Measurements from ENCODE around the gene UNC45A. TPM values are rescaled to one million over a fixed set of nuclear protein-coding genes. Genes with fewer than 3 reads are reported as not detected.

The UNC45A gene, protein sequence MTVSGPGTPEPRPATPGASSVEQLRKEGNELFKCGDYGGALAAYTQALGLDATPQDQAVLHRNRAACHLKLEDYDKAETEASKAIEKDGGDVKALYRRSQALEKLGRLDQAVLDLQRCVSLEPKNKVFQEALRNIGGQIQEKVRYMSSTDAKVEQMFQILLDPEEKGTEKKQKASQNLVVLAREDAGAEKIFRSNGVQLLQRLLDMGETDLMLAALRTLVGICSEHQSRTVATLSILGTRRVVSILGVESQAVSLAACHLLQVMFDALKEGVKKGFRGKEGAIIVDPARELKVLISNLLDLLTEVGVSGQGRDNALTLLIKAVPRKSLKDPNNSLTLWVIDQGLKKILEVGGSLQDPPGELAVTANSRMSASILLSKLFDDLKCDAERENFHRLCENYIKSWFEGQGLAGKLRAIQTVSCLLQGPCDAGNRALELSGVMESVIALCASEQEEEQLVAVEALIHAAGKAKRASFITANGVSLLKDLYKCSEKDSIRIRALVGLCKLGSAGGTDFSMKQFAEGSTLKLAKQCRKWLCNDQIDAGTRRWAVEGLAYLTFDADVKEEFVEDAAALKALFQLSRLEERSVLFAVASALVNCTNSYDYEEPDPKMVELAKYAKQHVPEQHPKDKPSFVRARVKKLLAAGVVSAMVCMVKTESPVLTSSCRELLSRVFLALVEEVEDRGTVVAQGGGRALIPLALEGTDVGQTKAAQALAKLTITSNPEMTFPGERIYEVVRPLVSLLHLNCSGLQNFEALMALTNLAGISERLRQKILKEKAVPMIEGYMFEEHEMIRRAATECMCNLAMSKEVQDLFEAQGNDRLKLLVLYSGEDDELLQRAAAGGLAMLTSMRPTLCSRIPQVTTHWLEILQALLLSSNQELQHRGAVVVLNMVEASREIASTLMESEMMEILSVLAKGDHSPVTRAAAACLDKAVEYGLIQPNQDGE
- 96.9 and 159 TPM in 2 replicates for total RNA-seq (ENCODE audit: low replicate concordance)

DNA sequence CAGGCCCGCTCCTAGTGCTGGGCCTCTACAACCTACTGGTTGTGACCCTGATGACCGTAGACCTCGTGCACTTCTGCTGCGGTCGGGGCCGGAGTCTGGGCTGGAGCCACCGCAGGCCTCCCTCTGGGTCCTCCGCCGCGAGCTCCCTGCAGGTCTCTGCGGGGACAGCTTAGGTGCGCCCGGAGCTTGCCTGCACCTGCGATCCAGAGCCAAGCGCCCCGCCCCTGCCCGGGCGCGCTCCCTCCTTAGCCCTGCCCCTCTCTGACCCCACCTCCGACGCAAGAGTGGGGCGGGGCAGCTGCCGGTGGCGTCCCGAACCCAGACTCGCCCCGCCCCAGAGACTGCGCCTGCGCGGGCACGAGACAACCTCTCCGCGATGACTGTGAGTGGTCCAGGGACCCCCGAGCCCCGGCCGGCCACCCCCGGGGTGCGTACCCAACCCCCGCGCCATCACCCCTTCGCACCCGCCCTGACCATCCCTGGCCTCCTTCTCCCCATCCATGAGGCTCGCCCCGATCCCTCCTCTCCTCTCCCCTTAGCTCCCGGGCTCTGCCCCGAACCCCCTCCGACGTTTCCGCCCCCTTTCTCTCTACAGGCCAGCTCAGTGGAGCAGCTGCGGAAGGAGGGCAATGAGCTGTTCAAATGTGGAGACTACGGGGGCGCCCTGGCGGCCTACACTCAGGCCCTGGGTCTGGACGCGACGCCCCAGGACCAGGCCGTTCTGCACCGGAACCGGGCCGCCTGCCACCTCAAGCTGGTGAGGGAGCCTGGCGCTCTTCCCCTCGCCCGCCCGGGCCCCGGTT, at the start of gene UNC45A:
TSS of gene UNC45A (plus strand) at position 337 of the 803 bp plus-strand sequence. CDS start at position 377, 40 bp downstream.

DNA sequence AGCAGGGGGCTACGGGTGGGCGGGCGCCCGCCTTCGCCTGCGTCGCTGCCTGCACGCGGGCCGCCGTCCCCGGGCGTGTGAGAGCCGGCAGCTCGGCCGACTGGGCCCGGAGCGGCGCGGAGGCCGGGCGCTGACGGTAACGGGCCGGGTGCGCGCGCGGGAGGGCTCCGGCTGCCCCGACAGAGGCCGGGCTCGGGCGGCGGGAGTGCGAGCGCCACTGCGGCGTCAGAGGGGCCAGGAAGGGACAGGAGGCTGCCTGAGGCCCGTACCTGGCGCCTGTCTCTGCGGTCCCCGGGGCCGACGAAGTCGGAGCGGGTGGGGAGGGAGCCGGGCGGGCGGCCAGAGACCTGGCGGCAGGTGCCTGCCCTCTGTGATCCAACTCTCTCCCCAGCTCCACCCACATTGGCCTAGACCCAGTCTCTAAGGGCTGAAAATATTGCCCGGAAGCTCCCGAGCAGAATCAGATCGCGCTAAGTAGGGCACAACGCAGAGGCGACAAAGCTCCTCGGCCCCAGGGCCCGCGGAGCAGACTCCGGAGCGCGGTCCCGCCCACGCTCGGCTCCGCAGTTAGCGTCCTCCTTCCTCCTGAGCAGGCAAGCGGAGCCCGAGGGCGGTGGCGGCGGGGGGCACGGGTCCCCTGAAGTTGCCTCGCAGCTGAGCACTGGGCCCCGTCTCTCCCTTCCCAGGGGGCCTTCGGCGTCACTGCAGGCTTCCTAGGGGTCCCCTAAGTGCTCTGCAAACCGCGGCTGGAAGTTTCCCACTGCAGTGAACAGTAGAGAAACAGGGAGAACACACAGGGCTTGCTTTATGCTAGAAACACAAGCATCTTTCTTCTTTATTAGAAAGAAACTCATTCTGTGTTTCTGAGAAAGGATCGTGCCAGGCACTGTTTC, 32.0 kb upstream of the UNC45A start, which contains the start of gene MAN2A2:
TSS of gene MAN2A2 (plus strand) at position 463 of the 893 bp plus-strand sequence. CDS start 906 bp downstream, outside the sequence.

DNA sequence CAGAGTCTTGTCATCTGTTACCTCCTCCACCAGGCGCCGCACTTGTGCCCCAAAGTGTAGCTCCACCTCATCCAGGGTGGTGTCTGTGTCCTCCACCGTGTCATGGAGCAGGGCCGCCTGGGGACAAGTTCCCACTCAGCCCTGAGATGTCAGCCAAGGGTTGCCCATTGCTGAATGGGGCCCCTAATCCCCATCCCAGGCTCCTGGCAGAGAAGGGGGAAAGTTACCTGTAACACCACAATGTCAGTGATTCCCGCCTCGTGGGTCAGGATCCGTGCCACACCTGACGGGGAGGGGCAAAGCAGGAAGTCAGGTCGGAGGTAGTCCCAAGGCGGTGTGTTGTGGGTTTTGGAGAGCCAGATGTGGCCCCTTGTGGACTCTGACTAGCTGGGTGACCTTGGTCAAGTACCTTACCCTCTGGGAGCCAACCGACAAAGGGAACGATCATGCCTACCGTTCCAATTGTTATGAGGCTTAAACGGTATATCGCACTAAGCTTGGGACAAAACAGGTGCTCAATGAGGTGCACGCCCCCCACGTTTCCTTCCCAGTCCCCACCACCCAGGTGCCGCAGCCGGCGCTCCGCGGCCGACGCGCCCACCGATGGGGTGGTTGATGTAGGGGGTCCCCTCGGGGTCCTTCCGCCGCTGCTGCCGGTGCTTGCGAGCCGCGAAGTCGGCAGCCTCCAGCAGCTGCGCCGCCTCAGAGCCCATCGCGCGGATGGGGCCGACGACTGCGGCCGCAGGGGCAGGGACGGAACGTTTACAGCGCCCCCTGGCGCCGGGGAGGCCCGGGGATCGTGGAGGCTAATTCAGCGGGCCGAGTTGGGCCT, 3.0 kb upstream of the UNC45A start, which contains the start of gene HDDC3:
TSS of gene HDDC3 (minus strand) at position 722 of the 832 bp plus-strand sequence. CDS start at position 713, 9 bp downstream.

DNA sequence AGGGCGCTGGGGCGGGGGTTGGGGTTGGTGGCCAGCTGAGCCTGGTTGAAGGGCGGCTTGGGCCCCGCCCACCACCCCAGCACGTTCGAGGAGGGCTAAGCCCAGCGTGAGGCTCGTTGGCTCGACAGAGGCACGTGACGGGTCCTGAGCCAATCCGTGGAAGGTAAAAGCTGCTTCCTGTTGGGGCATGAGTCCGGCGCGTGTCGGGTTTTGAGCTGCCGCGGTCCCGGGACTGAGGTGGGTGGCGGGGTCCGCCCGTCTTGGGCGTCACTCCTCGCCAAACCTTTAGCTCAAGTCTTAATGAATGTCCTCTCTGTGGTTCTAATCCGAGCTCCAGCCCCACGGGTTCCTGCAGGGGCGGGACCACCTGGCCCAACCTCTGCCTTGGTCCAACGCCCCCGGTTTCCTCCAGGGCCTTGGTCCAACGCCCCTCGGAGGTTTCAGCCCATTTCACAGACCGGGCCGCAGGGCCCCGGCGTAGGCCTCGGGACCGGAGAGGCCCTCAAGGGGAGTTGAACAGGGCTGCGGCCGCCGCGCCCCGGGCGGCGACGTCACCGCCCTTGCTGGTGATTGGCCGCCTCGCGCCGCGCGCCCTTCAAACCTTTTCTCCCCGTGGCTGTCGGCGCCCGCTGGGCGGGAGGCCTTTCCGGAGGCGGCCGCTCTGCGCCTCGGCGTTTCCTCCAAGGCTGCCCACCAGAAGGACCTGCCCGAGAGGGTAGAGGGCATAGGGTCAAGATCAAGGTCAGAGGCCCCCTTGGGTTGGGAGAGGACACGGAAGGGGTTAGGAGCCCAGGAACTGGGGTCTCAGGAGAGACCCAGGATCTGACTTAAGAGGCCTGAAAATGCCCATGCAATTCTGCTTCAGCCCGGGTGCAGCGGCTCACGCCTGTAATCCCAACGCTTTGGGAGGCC, 19.9 kb downstream of the UNC45A start, which contains the start of gene RCCD1:
TSS of gene RCCD1 (plus strand) at position 173 of the 912 bp plus-strand sequence. CDS start 1,851 bp downstream, outside the sequence.

DNA sequence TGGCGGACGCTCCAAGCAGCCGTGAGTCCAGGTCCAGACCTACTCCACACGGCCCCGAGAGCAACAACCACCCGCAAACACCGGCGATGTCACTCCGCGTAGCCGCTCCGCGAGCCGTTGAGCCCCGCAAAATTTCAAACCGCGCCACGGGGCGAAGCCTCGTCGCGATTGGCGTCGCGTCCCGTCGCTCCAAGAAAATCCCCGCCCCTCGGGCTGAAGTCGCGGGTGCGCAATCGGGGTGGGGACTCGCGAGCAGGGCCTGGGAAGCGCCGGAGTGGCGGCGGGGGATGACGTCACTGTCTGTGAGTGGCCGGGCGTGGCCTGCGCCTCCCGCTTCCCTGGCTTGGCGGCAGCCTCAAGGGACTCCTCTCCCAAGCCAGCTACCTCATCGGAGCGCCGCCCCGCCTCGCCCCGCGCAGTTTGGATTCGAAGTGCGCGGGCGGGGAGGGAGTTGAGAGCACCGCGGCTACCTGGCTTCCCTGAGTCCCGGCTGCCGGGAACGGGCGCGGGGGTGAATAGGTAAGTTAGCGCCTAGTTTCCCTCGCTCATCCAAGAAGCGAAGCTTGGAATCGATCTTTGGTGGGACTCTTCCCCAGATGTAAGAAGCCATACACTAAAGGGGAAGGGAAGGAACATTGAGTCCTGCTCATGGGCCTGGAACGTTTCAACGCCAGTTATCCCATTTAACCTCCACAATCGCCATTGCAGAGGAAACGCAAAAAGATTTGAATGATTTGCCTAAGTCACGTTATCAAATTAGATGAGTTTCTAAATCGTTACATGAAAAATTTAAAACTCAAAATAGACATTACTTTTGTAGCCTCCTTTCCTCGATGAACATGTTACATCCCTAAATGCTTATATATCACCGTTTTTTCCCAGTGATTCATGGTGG, 59.6 kb downstream of the UNC45A start, which contains the start of gene PRC1:
TSS of gene PRC1 (minus strand) at position 119 of the 895 bp plus-strand sequence. CDS start at position 1, 118 bp downstream.

Other genes starting within 250 kb of the UNC45A start
- 0.59 and 3.0 TPM in 2 replicates for gene BLM, start 217.9 kb upstream of the UNC45A start, total RNA-seq (ENCODE audit: low replicate concordance)
- gene FURIN, start 66.7 kb upstream of the UNC45A start, total RNA-seq (ENCODE audit: low replicate concordance): 31.1 and 176 TPM in 2 replicates
- gene FES, start 50.8 kb upstream of the UNC45A start, total RNA-seq (ENCODE audit: low replicate concordance): 26.2 and 43.3 TPM in 2 replicates
- 17.4 and 33.0 TPM in 2 replicates for gene MAN2A2, start 32.0 kb upstream of the UNC45A start, total RNA-seq (ENCODE audit: low replicate concordance)
- gene HDDC3, start 2.7 kb upstream of the UNC45A start, total RNA-seq (ENCODE audit: low replicate concordance): 8.2 and 15.3 TPM in 2 replicates
- 6.5 and 7.4 TPM in 2 replicates for gene RCCD1, start 19.6 kb downstream of the UNC45A start, total RNA-seq (ENCODE audit: low replicate concordance)
- 6.2 and 52.8 TPM in 2 replicates for gene PRC1, start 59.2 kb downstream of the UNC45A start, total RNA-seq (ENCODE audit: low replicate concordance)
- gene VPS33B, start 87.3 kb downstream of the UNC45A start, total RNA-seq (ENCODE audit: low replicate concordance): 6.3 and 11.7 TPM in 2 replicates
- gene SV2B, start 165.0 kb downstream of the UNC45A start, total RNA-seq (ENCODE audit: low replicate concordance): 0.12 TPM in 1 of 2 replicates, not detected in the other

Measured in smooth muscle cell of the coronary artery (primary cell).